Stimulated activated CD4-positive, alpha-beta T cell treated with anti-CD3 and anti-CD28 coated beads, TNF-alpha, amount 100 ng/mL, for 24 hours (primary cell): ENCODE results near the gene GRAP.

Source experiments
- DNase-seq, 3 experiments: peaks; one replicate each; pipeline ENCODE4 v3.0.0-alpha.2; 2020; ENCODE audit warnings: low read depth in 3 of 3

The GRAP gene

DNA sequence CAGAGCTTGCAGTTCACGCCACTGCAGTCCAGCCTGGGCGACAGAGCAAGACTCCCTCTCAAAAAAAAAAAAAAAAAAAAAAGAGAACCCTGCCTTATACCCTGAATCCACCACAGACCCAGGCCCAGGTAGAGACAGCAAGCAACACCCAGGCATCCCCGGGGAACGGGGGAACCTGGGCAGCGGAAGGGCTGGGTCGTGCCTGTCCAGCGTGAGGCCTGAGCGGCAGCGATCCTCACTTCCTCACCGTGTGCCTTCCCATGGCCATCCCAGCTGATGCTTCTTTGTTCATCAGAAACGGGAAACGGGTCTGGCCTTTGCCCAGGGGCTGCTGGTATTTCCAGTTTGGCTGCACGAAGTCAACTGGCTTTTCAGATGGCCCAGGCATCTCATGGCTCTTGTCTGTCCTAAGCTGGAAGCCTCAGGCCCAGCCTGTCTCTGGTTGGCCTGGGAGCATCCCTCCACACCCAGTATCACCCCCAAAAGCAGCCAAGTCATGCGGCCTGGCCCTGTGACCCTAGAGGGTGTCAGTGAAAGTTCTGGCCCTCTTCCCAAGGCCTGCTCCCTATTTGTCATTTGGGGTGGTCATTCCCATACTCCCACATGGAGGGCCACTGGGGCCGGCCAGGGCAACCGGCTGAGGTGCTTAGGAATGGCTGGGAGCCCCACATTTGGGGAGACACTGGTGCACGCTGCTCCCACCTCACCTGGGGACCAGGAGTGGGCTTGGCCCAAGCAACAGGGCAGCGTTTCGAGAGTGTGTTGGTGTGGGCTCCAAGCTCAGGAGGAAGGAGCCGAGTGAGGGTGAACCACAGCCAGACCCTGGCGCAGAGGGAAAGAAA is 62.3 kb downstream of the GRAP start:
- no peak for DNase-seq

DNA sequence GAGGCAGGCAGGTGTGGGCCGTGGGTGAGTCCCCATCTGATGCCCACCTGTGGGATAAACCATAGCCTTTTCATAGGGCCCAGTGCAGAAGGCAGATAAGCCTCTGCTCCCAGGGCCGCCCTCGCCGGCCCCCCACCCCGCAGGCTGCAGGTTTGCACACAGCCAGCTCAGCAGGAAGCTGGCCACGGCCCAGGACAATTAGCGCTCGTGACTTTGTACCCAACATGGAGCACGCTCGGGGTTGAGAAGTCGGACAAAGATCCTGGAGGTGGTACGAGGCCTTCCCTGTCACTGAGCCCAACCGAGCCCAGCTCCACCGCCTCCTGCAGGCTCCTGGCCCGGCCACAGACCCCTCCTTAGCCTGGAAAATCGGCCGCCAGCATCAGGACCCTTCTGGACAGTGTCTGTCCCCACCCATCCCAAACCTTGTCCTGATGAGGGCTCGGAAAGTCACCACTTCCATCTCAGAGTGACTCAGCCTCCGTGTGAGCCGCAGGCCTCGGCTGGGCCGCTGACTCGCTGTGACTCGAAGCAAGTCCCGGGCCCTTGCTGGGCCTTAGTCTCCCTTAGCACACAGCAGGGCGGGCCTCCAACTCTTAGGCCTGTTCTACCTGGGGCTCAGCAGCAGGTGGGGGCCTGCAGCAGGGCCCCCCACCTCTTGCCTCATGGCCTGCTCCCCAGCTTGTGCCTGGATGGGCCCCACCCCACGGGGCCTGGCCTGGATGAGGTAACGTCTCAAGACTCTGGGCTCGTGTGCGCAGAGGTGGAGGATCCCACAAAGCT is 64.9 kb downstream of the GRAP start:
- DNase-seq: no peak

DNA sequence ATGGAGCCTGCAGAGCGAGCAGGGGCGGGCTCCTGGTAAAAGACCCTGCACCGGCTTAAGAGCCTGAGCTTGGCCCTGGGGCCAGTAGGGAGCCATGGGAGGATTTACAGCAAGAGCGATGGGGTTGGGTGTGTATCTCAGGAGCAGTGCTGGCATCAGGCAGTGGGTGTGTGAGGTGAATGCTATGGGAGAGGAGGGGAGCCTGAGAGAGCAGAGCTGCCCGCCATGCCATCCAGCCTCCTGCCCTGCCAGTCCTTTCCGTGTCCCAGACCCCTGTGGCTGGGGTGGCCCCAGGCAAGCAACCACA is 65.5 kb downstream of the GRAP start:
- DNase-seq: no peak

DNA sequence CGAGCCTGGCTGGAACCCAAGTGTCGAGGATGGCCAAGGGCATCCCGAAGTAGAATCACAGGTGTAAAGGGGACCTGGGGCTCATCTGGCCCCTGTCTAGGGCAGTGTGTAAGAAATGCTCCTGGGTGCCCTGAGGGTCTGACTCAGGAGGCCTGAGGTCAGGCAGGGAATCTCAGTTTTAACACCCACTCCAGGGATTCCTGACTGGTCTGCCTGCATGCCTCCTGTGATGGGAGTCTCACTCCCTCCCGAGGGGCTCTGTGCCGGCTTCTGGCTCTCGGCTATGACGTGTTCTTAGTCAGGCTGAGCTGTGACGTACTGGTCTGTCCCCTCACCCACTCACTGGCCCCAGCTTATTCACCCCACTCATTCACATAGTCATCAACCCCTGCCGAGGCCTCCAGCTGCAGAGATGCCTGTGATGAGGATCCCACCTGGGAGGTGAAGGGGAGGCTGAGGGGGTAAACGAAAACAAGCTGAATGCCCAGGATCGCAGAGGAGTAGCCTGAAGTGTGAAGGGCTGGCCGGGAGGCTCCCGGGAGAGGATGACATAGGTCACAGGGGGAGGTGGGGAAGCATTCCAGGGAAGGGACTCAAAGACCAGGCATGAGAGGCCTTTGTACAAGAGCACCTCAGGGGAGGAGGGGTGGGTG is 65.9 kb downstream of the GRAP start:
- no peak for DNase-seq

DNA sequence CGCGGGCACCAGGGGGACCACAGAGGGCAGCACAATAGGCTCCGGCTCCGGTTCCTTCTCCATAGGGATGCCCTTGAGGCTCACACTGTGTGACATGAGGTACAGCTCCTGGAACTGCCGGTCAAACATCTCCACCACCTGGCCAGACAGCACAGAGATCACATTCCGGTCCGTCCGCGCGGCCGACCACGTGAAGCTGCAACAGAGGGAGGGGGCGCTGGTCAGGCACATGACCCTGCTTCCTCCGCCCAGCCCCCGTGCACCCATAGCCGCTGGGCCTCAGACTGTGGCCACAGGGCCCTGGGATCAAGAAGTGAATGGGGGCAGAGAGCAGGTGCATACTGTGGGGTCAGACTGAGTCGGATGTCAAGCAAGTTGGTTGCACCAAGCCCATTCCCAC is 68.1 kb downstream of the GRAP start:
- no peak for DNase-seq

DNA sequence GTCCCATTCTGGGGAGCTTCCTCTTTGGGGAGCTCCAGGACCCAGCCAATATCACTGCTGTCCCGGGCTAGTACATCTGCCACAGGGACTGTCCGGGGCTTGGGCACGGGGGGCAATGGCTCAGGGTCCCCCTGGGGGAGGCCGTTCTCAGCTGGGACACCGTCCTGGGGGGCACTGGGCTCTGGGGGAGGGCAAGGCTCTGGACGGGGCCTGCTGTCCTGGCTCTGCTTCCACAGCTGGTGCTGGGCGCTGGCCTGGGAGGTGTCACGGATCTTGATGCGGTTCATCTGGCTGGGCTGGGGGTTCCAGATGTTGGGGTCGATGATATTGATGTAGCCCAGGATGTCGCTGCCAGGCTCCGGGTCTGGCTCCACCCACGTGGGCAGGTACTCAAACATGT is 68.7 kb downstream of the GRAP start:
- DNase-seq: no peak

DNA sequence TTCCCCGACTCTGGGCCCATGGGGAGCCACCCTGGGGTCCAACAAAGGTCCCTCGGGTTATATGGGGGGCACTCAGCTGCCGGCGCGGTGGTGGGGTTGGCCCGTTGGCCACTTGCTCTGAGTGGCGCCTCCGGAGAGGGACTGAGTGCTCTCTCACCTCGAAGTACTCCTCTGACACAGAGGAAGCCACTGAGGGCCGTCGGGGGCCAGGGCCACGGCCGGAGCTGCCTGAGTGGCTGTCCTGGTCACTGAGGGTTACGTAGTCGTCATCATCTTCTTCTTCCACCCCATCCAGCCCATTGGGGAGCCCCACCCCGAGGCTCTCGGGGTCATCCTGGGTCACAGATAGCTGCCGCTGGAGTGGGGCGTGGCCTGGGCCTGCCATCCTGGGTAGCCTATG is 69.1 kb downstream of the GRAP start:
- no peak for DNase-seq

DNA sequence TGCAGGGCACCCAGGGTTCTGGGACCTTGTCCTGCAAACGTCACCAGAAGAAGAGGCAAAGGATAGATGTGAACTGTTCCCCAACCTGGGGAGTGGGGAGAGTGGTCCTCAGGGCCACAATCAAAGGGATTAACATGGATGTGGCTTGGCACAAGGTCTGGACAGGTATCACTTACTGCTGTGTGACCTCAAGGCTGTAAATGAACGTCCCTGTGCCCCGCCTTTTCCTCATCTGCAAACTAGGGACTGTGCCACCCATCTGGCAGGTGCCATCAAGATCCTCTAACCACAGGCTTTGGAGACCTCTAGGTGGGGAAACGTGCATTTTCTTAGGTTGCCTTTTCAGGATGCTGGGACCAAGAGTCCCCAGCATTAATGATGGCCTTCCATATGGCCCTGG is 69.7 kb downstream of the GRAP start:
- no peak for DNase-seq

DNA sequence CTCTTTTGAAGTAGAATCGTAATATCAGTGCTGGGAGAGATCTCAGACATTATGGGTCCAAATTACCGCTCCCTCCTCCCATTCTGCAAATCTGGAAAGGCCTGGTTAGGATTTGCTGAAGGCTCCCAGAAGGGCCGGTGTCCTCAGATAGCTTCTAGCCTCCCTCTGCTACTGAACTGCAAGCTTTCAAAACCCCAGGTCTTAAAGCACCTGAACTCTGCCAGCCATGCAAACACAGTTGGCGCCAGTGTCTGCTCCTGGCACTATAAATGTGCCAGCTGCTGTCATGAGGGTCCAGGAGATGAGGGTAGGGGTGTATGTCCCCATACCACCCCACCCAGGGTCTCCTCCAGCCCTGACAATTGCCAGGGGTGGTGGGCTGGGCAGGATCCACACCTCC is 70.6 kb downstream of the GRAP start:
- DNase-seq: no peak

DNA sequence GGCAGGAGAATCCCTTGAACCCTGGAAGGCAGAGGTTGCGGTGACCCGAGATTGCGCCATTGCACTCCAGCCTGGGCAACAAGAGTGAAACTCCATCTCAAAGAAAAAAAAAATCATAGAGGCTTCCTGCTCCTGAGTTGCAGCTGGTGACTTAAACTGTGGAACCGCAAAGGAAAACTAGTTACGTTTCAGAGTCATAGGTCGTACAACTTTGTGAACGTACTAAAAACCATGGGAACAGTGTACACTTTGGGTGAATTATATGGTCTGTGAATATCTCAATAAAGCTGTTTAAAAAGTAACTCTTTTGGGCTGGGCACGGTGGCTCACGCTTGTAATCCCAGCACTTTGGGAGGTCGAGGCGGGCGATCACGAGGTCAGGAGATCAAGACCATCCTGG is 71.2 kb downstream of the GRAP start:
- no peak for DNase-seq

DNA sequence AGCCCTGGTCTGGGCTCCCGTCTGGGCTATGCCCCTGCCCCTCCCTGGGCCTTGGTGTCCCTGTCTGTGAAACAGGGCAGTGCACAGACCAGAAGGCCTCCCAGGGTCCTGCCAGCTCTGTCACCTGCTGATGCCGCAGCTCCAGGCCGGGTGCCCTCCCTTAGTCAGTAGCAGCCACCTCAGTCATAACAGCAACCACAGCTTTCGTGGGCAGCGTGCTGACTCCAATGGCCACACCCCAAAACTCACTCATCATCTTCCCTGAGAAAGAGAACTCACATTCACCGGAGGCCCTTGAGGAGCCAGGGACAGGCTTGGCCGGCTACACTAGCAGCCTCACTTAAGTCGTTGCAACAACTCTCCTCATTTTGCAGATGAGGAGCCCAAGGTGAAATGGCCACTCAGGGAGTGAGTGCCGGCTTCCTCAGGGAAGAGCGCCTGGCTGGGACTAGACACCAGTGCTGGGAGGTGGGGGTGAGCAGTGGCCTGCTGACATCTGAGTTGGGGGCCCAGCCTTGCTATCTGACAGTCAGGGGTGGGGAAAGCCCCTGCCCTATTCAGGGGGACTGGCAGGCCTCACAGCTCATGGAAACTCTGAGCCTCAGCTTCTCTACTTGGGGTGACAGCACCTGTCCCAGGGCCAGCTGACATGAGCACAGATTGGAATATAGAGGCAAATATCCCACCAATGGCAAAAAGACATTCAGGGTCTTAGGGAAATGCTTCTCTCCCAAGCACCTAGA is 72.2 kb downstream of the GRAP start:
- peak in 1 of 3 experiments; percentile 33 for DNase-seq

DNA sequence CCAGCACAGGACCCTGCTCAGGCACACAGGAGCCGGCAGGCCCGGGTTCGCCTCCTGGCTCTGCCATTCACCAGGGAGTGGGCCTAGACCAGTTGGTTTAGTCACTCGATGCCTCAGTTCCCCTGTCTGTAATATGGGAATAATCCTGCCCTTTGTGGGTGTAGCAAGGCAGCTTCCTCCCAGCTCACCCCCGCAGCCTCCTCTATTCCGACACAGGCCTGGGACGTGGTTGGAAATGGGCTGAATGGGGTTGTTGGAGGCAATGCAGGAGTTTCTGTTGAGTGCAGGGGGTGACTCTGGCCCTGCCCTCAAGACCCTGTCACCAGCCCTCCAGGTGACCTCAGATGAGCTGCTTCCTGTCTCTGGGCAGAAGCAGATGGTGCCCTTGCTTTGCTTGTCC is 75.0 kb downstream of the GRAP start:
- DNase-seq: no peak
